Activated naive CD4-positive, alpha-beta T cell treated with anti-CD3 and anti-CD28 coated beads, Interleukin-2, amount 50 U/mL, for 72 hours (primary cell): ENCODE data around the gene EPB41L2. TPM values are rescaled to one million over a fixed set of nuclear protein-coding genes. Genes with fewer than 3 reads are reported as not detected.

ENCODE experiments used
- ATAC-seq, 2 donors: fragments of 150-1000 bp; cut with Tn5 transposase; 2 replicates each; pipeline ENCODE4 v1.10.0; 2021; ENCODE audit warnings: mild to moderate bottlenecking in 2 of 2, moderate library complexity in 2 of 2
- DNase-seq, 2 donors: peaks; one replicate each; pipeline ENCODE4 v3.0.0; 2021 to 2022; ENCODE audit warnings: low spot score in 2 of 2
- H3K27ac Mint-ChIP-seq, 2 donors: one replicate each; pipeline ENCODE4 v1.8.0; 2022; ENCODE audit warnings: mild to moderate bottlenecking in 2 of 2, mixed read lengths in 2 of 2
- H3K36me3 Mint-ChIP-seq, 2 donors: one replicate each; pipeline ENCODE4 v1.8.0; 2022; ENCODE audit warnings: mixed read lengths in 2 of 2
- H3K9me3 Mint-ChIP-seq, 2 donors: one replicate each; pipeline ENCODE4 v1.8.0; 2022; ENCODE audit warnings: mixed read lengths in 2 of 2
- total RNA-seq, 2 donors: library from RNA; stranded (reverse); gene quantifications; one replicate each; pipeline ENCODE4 v1.2.3, GENCODE V29; 2022

Gene EPB41L2
- total RNA-seq, 2 donors from 2014 or later, result 25.6 to 41.8 TPM

GRCh38 chr6:130980310-130981032, 82.6 kb downstream of the EPB41L2 start:
- DNase-seq (no peak), ATAC-seq (no peak)
- Mint-ChIP-seq H3K36me3 (peaks cover 3 to 11% of the 10 kb centered on the region in 2 donors), H3K9me3 (peaks cover 0 to 13% of the 10 kb centered on the region in 2 donors), H3K27ac (no peak overlapping the region)

- no peak for ATAC-seq
- no peak for DNase-seq
- Mint-ChIP-seq H3K27ac (no peak overlapping the region), H3K36me3 (peaks cover 0 to 4% of the 10 kb centered on the region in 2 donors), H3K9me3 (peaks cover 0 to 11% of the 10 kb centered on the region in 2 donors)
Measured at GRCh38 chr6:130978660-130979396, 84.2 kb downstream of the EPB41L2 start.

GRCh38 chr6:130978180-130978579, 84.9 kb downstream of the EPB41L2 start:
- ATAC-seq (no peak), DNase-seq (no peak)
- peaks cover 0 to 9% of the 10 kb centered on the region in 2 donors for H3K36me3 Mint-ChIP-seq
- no peak overlapping the region for H3K27ac Mint-ChIP-seq
- H3K9me3 Mint-ChIP-seq, result peaks cover 0 to 15% of the 10 kb centered on the region in 2 donors

- peak in 1 of 2 donors; percentile 55 for ATAC-seq
- peaks cover 0 to 15% of the 10 kb centered on the region in 2 donors for H3K9me3 Mint-ChIP-seq
- DNase-seq, result no peak
- H3K36me3 Mint-ChIP-seq, result peaks cover 0 to 9% of the 10 kb centered on the region in 2 donors
- H3K27ac Mint-ChIP-seq, result no peak overlapping the region
Measured at GRCh38 chr6:130975325-130975724, 87.7 kb downstream of the EPB41L2 start.

GRCh38 chr6:130973521-130974277, 89.3 kb downstream of the EPB41L2 start:
- DNase-seq (no peak), ATAC-seq (no peak)
- H3K9me3 Mint-ChIP-seq, result peaks cover 0 to 7% of the 10 kb centered on the region in 2 donors
- no peak overlapping the region for H3K27ac Mint-ChIP-seq
- peaks cover 0 to 9% of the 10 kb centered on the region in 2 donors for H3K36me3 Mint-ChIP-seq

GRCh38 chr6:130971504-130971903, 91.5 kb downstream of the EPB41L2 start:
- H3K9me3 Mint-ChIP-seq, result peaks cover 0 to 7% of the 10 kb centered on the region in 2 donors
- DNase-seq, result no peak
- H3K36me3 Mint-ChIP-seq, result peaks cover 0 to 9% of the 10 kb centered on the region in 2 donors
- ATAC-seq, result peak in 1 of 2 donors; percentile 77
- H3K27ac Mint-ChIP-seq, result no peak overlapping the region

- peaks cover 0 to 7% of the 10 kb centered on the region in 2 donors for H3K9me3 Mint-ChIP-seq
- no peak for ATAC-seq
- peaks cover 0 to 9% of the 10 kb centered on the region in 2 donors for H3K36me3 Mint-ChIP-seq
- DNase-seq, result no peak
- no peak overlapping the region for H3K27ac Mint-ChIP-seq
Measured at GRCh38 chr6:130970839-130971410, 92.1 kb downstream of the EPB41L2 start.

GRCh38 chr6:130969791-130970491, 93.1 kb downstream of the EPB41L2 start:
- ATAC-seq (no peak), DNase-seq (no peak)
- peaks cover 0 to 7% of the 10 kb centered on the region in 2 donors for H3K9me3 Mint-ChIP-seq
- peaks cover 0 to 9% of the 10 kb centered on the region in 2 donors for H3K36me3 Mint-ChIP-seq
- H3K27ac Mint-ChIP-seq, result no peak overlapping the region

- no peak for DNase-seq
- H3K27ac Mint-ChIP-seq, result no peak overlapping the region
- H3K9me3 Mint-ChIP-seq, result peaks cover 0 to 7% of the 10 kb centered on the region in 2 donors
- ATAC-seq, result no peak
- peaks cover 0 to 8% of the 10 kb centered on the region in 2 donors for H3K36me3 Mint-ChIP-seq
Measured at GRCh38 chr6:130969166-130969565, 93.9 kb downstream of the EPB41L2 start.

GRCh38 chr6:130968476-130968875, 94.6 kb downstream of the EPB41L2 start:
- H3K27ac Mint-ChIP-seq, result no peak overlapping the region
- H3K9me3 Mint-ChIP-seq, result peaks cover 0 to under 1% of the 10 kb centered on the region in 2 donors
- ATAC-seq (no peak), DNase-seq (no peak)
- H3K36me3 Mint-ChIP-seq, result peaks cover 0 to 1% of the 10 kb centered on the region in 2 donors

- H3K27ac Mint-ChIP-seq, result no peak overlapping the region
- no peaks in the 10 kb centered on the region for H3K36me3 Mint-ChIP-seq
- DNase-seq, result no peak
- H3K9me3 Mint-ChIP-seq, result no peaks in the 10 kb centered on the region
- no peak for ATAC-seq
Measured at GRCh38 chr6:130967502-130968445, 95.3 kb downstream of the EPB41L2 start.

GRCh38 chr6:130966344-130966980, 96.6 kb downstream of the EPB41L2 start:
- DNase-seq, result no peak
- no peaks in the 10 kb centered on the region for H3K9me3 Mint-ChIP-seq
- H3K36me3 Mint-ChIP-seq, result no peaks in the 10 kb centered on the region
- no peak for ATAC-seq
- no peak overlapping the region for H3K27ac Mint-ChIP-seq

GRCh38 chr6:130965656-130966055, 97.4 kb downstream of the EPB41L2 start:
- Mint-ChIP-seq H3K27ac (no peak overlapping the region), H3K9me3 (no peaks in the 10 kb centered on the region), H3K36me3 (no peaks in the 10 kb centered on the region)
- DNase-seq (no peak), ATAC-seq (no peak)

- no peaks in the 10 kb centered on the region for H3K9me3 Mint-ChIP-seq
- no peak overlapping the region for H3K27ac Mint-ChIP-seq
- ATAC-seq (peak; percentile 16 to 48), DNase-seq (no peak)
- H3K36me3 Mint-ChIP-seq, result no peaks in the 10 kb centered on the region
Measured at GRCh38 chr6:130964808-130965604, 98.0 kb downstream of the EPB41L2 start.
